CD4-positive, alpha-beta T cell treated with Interferon alpha-2 for 1 hour (primary cell): ENCODE results near the gene SAMD11.
"Not testable (repeated sequence)": the region's sequence is repeated elsewhere in the genome, so short reads cannot be mapped to it uniquely, and the experiment has no call there.

ENCODE experiments used
- DNase-seq, 2 donors: peaks; one replicate each; pipeline ENCODE4 v3.0.0-alpha.2; 2020 to 2022

Gene SAMD11

DNA sequence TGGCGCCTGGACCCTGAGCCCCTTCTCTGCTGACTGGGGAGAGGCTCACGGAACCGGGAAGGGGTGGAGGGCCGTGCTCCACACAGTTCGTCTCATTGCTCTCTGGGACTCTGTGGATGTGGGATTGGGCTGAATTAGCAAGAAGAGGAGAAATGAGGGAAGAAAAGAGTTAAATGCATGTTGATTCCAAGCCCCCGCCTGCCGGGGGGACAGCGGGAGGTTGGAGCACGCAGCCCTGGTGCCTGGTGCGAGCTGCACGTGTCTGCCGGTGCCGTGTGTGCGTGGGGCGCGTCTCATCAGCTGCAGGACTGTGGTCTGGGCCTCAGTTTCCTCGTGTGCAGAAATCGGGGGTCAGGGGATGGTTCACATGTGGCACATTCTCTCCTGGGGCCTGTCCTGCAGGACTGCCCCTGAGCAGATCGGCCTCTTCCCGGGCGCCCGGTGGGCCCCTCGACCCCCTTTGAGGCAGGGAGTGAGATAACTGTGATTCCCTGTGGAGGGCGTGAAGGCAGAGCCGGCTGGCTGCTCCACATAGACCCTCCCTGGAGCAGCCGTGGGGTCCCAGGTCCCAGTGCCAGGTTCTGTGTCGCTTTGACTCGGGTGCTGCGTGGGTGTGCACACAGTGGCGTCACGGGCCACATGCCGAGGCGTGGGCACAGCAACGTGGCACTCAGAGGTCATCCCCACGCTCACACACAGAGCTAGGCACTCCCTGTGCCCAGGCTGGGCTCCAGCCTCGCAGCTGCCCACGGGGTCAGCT is 11.4 kb downstream of the SAMD11 start:
- DNase-seq, result no peak

DNA sequence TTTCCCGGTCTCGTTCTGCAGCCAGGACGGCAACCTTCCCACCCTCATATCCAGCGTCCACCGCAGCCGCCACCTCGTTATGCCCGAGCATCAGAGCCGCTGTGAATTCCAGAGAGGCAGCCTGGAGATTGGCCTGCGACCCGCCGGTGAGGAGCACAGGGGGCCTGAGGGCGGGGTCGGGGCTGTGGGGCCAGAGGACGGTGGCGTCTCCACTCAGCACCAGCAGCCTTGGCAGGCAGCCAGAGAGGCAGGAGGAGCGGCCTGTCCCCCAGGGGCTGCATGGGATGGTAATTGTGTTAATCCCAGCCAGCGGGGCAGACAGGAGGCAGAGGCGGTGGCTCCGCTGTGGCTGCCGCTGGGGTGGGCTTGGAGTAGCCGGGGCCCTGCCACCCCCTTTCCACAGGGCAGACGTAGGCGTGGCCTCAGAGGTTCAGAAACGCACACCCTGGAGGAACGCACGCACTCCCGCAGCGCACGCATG is 12.1 kb downstream of the SAMD11 start:
- DNase-seq, result no peak

DNA sequence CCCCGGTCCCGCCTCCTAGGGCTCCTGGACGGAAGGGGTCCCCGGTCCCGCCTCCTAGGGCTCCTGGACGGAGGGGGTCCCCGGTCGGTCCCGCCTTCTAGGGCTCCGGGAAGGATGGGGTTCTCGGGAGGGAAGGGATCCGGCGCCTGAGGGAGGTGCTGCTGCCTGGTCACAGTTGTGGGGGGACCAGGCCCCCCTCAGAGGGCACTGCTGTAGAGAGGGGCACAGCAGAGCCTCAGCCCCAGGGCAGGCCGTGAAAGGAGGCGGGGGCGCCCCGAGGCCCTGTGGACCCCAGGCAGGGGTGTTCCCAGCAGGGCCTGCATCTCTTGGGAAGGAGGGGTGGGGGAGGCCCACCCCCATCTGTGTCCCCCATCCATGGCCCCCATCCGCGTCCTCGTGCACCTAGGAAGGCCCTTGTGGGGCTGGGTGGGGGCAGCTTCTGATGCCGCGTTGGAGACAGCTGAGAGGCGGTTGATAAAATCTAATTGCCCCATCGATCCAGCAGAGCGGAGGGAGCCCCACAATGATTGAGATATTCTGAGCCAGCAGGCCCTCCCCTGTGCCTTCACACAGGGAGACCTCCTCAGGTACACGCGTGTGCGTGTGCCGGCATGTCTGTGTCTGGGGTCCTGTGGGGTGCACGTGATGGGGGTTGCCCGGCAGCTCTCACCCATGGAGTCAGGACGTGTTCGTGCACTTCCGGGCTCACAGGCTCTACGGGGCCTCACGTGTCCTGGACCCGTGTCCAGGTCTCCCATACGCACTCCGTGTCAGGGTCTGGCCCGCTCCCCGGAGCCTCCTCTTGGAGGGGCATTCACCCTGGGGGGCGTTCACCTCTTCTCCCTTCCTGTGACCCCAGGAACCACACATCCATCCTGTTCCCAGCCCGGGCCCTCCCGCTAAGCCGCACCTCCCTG is 12.9 kb downstream of the SAMD11 start:
- DNase-seq, result no peak

DNA sequence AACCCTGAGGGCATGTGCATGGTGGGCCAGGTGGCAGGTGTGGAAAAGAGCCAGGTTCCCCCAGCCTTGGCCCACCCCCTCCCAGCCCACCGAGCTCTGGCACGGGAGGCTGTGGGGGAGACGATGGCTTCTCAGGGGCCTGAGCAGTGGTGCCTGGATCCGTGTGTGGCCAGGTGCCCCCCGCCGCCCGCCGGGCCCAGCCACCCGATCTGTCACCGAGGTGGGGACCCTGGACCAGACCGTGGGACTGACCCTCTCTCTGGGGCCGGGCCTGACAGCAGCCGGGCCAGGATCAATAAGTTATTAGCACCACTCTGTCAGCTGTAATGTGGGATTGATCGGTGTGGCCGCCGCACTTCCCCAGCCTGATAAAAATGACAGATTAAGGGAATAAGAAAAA is 13.8 kb downstream of the SAMD11 start:
- no peak for DNase-seq

DNA sequence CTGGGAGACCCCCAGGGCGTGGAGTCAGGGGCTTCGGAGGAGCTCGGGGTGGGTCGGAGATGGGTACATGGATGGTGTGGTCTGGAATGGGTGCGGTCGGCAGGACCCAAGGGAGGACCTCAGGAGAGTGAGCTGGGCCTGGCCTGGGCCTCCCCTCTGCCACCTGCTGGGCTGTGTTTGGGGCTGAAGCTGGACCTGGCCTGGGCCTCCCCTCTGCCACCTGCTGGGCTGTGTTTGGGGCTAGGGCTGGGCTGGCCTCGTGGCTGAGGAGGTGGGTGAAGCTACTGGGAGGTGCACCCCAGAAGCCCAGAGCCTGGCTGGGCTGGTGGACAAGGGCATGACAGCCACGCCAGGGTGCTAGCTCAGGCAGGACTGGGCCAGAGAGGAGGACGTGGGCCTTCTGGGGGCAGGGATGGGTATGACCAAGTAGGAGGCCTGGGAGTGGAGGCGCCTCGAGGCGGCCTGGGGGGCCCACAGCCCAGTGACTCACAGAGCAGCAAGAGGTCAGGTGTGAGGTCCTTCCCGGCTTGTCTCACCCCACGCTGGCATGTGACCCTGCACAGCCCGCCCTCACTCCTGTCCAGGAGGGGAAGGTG is 14.5 kb downstream of the SAMD11 start:
- no peak for DNase-seq

DNA sequence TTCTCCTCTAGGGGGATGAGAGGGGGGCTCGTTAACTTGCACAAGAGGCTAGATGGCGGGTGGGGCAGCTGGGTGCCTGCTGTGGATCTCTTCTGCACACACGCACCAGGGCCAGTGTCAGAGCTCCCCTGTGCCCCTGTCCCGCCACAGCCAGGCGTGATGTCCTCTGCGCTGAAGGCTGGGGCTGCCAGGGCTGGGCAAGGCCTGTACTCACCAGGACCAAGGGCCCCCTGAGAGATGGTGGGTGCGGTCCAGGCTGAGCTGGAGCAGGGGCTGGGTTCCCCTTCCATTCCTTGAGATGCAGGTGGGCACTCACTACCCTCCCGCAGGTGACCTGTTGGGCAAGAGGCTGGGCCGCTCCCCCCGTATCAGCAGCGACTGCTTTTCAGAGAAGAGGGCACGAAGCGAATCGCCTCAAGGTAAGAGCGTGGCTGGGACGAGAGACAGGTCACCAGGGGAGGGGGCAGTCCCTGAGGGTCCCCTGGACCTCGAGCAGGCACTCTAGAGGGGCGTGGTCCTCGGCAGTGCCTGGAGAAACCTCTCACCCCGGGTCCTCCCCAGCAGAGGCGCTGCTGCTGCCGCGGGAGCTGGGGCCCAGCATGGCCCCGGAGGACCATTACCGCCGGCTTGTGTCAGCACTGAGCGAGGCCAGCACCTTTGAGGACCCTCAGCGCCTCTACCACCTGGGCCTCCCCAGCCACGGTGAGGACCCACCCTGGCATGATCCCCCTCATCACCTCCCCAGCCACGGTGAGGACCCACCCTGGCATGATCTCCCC is 15.2 kb downstream of the SAMD11 start:
- DNase-seq, result no peak

DNA sequence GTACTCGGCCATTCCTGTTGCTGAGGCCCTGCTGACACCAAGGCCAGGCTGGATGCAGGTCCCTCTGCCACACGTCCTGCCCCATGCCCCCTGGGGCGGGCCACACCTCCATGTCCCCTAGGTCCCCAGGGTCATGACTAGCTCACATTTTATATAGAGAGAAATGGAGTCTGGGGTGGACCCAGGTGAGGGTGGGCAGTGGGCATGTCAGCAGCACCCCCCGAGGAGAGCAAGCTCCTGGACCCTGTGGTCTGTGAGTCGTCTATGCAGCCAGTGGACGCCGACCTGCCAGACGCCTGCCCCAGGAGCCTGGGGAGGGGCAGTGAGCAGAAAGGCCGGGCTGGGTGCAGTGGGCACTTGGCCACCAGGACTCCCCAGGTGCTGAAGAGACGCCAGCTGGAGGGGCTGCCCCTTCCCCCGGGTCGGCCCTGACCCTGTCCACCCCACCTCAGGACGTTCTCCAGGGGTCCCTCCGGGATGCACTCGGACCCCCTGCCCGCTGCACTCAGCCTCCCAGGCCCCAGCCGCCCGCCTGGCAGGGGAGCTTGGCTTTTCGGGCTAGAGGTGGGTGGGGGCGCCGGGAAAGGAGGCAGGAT is 15.9 kb downstream of the SAMD11 start:
- no peak for DNase-seq

DNA sequence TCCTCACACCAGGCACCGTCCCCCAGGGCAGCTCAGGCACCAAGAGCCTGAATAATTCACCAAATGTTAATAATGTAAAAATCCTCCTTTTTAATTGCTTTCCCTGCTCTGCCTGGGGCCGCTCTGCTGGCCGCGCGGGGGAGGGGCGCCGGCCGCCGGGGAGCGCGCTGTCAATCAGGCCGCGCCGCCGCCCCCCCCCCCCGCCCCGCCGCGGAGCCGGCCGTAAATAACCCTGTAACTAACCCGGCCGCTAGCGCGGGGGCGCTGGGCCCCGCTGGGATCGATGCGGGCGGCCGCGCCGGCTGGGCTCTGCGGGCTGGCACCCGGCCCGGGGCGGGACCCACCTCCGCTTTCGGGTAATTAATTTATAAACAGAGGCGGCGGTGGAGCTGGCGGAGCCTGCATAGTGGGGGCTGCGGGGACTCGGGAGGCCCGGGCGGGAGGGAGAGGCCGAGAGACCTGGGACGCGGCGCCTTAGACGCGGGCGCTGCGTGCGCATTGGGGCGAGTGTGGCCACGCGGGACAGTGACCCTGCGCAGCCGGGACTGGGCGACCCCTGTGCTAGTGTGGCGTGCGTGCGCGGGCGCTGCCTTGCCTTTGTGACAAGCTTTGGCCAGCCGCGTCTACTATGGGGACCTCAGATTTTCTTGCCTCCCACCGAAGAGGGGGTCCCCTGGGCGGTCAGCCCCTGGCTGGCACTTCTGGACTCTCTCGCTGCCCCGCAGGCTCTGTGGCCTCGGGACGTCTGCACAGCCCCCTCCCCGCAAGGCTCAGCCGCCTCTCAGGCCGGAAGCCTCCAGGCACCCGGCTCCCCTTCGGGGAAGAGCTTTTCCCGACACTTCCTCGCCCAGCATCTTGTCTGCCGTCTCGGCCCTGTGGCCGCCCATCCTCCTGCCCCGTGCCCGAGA is 16.6 kb downstream of the SAMD11 start:
- DNase-seq, result peak in 1 of 2 donors; percentile 40

DNA sequence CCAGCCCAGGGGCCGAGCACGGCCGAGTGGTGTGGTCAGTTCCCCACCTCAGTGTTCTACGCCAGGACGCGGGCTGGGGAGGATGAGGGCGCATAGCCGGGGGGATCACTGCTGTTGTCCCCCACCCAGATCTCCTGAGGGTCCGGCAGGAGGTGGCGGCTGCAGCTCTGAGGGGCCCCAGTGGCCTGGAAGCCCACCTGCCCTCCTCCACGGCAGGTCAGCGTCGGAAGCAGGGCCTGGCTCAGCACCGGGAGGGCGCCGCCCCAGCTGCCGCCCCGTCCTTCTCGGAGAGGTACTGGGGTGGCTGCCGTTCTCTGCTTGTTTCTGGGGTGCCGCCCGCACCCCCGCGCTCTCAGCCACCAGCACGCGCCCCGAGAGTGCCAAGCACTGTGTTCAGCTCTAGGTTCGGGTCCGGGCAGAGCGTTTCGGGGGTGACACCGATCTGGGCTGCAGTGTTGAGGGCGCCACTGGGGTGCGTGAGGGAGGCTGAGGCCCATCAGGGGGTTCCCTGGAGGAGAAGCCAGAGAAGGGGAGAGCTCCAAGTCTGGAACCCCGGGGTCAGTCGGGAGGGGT is 17.4 kb downstream of the SAMD11 start:
- no peak for DNase-seq

DNA sequence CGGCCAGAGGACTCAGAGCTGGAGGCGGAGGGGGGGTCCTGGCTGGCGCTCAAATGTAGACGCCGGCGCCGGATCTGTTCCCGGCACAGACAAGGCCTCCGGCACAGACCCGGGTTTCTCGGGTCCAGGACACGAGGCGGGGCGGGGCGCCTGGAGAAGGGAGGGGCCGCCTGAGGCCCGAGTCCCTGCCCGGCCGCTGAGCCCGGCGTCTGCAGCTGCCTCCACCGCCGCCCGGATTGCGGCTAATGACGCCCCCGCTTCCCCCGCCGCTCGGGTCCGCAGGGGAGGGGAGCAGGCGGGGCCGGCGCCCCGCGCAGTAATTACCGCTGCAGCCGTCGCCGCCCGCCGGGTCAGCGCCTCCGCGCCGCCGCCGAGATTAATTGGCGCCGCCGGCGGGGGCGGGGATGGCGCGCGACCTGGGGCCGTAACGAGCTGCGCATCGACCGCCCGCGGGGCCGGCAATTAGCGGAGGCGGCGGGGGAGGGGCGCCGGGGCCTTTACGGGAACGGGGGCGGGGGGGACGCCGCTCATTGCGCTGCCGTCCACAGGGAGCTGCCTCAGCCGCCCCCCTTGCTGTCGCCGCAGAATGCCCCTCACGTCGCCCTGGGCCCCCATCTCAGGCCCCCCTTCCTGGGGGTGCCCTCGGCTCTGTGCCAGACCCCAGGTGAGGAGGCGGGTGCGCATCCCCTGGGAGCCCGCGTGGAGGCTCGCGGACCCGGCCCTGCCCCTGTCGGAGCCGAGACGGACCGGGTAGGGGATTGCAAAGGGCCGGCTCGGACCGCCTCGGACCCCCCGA is 18.1 kb downstream of the SAMD11 start:
- DNase-seq, result peak in 1 of 2 donors; percentile 22

DNA sequence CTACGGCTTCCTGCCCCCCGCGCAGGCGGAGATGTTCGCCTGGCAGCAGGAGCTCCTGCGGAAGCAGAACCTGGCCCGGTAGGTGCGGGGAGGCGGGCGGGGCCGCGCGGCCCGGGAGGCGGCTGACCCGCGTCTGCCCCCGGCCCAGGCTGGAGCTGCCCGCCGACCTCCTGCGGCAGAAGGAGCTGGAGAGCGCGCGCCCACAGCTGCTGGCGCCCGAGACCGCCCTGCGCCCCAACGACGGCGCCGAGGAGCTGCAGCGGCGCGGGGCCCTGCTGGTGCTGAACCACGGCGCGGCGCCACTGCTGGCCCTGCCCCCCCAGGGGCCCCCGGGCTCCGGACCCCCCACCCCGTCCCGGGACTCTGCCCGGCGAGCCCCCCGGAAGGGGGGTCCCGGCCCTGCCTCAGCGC is 18.7 kb downstream of the SAMD11 start:
- DNase-seq, result no peak

DNA sequence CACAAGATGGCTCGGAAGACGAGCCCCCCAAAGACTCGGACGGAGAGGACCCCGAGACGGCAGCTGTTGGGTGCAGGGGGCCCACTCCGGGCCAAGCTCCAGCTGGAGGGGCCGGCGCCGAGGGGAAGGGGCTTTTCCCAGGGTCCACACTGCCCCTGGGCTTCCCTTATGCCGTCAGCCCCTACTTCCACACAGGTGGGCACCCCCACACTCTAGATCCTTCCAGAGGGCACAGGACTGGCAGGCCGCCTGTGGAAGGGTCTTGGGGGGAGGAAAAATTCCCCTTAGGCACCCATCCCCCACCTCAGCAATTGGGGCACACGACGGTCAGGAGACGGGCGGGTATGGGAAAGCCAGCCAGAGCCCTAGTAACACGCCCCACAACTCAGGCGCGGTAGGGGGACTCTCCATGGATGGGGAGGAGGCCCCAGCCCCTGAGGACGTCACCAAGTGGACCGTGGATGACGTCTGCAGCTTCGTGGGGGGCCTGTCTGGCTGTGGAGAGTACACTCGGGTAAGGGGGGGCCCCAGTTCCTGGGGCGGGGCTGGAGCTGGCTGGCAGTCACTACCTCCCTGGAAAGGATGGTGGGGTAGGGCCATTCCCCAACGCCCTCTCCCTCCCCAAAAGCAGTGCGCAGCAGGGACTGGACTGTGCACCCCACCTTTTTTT is 19.3 kb downstream of the SAMD11 start:
- no peak for DNase-seq

DNA sequence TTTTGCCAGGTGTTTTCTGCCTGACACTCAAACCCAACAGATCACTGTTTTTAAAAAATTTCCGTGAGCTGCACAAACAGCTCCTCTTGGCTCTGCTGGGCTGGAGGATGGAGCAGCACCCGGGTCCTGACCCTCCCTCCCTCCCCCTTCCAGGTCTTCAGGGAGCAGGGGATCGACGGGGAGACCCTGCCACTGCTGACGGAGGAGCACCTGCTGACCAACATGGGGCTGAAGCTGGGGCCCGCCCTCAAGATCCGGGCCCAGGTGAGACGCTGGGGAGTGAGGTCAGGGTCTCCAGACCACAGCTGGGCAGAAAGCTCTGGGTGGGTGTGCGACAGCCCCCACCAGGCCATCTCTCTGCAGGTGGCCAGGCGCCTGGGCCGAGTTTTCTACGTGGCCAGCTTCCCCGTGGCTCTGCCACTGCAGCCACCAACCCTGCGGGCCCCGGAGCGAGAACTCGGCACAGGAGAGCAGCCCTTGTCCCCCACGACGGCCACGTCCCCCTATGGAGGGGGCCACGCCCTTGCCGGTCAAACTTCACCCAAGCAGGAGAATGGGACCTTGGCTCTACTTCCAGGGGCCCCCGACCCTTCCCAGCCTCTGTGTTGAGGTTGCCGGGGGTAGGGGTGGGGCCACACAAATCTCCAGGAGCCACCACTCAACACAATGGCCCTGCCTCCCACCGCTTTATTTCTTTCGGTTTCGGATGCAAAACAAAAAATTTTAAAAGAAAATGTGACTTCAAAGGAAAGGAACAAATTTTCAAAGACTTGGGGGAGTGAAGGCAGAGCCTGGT is 20.0 kb downstream of the SAMD11 start:
- DNase-seq, result no peak

DNA sequence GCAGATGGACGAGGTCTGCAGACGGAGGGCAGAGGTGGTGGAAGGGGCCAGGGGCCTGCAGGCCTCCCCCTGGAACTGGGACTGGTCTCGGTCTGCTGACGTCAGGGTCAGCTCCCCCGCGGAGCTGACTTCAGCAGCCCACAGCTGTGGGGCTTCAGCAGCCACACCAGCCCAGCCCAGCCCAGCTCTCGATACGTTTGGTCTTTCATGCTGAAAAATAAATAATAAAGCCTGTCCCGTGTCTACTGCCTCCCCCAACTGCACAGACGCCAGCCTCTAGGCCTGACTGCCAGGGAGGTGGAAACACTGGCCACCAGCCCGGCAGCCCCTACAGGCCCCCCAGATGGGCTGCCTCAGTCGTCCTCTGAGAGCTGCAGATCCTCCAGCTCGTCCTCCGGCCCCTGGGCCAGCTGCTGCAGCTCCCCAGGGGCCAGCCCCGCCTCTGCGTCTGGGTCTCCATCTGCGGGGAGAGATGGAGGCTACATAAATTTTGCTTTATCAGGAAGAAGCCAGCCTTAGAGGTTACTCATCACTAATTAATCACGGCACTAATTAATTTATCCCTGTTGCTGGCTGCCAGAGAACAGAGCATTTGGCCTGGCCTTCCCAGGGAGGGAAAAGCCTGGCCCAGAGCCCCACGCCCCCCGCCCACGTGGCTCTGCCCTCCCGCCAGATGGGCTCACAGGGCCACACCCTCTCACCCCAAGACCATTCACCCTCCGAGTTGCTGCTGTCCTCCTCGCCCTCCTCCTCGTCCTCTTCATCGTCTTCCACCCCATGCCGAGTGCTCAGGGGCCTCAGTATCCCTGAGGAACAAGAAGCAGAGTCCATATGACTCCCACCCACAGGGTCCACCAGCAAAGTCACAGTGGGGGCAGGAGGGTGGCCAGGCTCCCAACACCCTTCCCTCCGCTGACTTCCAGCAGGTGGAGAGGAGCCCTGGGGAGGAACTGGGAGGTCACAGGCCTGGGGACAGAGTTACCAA is 20.9 kb downstream of the SAMD11 start:
- DNase-seq, result no peak

DNA sequence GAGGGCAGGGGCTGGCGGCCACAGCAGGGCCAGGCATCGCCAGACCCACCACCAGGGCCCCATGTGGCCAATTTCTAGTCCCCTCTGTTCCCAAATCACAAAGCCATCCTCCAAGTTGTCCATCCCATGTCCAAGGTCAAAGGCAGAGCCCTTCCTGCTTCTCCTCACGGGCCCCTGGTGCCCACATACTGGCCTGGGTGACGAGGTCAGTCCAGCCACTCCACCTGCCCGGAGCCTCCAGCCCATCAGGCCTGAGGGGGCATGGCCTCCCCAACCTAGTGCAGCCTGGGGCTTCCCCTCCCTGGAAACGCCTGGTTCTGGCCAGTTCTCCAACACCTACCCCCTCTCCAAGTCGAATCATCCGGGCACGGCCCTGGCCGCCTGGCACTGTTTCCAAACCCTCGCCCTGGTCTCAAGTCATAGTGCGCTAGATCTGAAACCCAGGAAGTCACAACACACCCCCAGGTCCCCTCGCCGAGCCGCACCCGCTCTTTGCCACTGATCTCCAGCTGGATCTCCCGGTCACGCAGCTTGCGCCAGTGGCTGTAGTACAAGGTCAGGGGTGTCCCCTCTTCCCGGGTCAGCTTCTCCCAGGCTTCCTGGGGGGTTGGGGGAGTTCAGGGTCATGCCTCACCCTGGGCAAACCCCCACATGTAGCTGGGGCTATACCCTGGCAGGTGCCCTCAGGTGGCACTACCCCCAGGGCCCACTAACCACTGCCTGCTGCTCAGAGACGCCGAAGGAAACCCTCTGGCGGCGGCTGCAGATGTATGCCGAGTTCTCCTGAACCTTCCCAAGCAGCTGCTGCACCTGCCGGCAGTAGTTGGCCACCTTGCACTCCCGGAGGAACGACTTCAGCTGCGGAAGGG is 22.2 kb downstream of the SAMD11 start:
- DNase-seq, result no peak

DNA sequence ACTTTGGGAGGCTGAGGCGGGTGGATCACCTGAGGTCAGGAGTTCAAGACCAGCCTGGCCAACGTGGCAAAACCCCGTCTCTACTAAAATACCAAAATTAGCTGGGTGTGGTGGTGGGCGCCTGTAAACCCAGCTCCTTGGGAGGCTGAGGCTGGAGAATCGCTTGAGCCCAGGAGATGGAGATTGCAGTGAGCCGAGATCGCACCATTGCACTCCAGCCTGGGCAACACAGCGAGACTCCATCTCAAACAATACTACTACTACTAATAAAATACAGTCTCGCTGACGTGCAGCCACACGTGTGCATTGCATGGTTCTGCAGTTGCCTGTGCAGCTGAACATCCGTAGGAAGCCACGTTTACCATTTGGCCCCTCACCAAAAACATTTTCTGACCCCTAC is 23.1 kb downstream of the SAMD11 start:
- not testable (repeated sequence) for DNase-seq
